ENCODE data around the gene LRRC8B.

DNA sequence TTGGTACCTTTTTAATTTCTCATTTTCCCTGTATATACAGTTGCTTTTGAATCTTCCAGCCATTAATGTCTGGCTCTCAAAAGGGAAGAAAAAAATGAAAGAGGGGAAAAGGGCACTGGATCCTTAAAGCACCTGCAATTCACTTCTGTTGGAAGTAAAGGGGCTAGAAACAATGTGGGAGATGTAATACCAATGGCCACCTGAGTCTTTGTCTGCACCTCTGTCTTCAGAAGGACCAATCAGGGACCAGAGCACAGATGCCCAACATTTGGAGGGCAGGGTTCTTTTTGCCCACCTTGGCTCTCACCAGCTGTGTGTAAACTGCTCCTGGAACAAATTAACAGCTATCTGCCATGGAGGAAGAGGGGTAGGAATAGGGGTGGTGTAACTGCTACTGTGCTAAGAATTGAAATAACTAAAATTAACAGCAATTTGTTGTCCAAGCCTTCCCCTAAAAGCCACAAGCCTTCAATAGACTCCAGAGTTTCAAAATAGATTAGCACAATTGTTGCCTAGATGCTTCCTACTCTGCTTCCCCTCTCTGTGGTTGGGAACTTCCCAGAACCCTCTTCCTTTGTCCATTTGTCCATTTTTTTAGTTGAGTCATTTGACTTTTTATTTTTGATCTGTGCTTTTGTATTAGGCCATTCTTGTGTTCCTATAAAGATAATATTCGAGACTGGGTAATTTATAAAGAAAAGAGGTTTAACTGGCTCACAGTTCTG is 11.5 kb upstream of the LRRC8B start:
- TF ChIP-seq, protein P1, sequence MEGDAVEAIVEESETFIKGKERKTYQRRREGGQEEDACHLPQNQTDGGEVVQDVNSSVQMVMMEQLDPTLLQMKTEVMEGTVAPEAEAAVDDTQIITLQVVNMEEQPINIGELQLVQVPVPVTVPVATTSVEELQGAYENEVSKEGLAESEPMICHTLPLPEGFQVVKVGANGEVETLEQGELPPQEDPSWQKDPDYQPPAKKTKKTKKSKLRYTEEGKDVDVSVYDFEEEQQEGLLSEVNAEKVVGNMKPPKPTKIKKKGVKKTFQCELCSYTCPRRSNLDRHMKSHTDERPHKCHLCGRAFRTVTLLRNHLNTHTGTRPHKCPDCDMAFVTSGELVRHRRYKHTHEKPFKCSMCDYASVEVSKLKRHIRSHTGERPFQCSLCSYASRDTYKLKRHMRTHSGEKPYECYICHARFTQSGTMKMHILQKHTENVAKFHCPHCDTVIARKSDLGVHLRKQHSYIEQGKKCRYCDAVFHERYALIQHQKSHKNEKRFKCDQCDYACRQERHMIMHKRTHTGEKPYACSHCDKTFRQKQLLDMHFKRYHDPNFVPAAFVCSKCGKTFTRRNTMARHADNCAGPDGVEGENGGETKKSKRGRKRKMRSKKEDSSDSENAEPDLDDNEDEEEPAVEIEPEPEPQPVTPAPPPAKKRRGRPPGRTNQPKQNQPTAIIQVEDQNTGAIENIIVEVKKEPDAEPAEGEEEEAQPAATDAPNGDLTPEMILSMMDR (IDR thresholded peaks at IDR 0.05): no peak
- no peak for TF ChIP-seq POLR2A (IDR thresholded peaks at IDR 0.05)
